ENCODE data around the gene OAS2.

DNA sequence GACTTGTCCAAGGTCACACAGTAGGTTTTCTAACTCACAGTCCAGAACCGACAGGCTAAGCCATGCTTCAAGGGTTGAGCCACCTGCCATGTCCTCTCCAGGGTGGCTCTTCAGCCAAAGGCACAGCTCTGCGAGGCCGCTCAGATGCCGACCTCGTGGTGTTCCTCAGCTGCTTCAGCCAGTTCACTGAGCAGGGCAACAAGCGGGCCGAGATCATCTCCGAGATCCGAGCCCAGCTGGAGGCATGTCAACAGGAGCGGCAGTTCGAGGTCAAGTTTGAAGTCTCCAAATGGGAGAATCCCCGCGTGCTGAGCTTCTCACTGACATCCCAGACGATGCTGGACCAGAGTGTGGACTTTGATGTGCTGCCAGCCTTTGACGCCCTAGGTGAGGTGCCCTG is 12.7 kb upstream of the OAS2 start:
- TF ChIP-seq SMC3 (IDR thresholded peaks at IDR 0.05; ENCODE audit: borderline replicate concordance, low read length), result no peak
- TF ChIP-seq MEF2A (IDR thresholded peaks at IDR 0.05; ENCODE audit: insufficient read depth, low read depth, low read length), result no peak
- TF ChIP-seq POLR2AphosphoS5 (IDR thresholded peaks at IDR 0.05; ENCODE audit: low read length), result no peak
- no peak for TF ChIP-seq EZH2 (IDR thresholded peaks at IDR 0.05; ENCODE audit: borderline replicate concordance, control insufficient read depth, low read depth, low read length)
- no peak for TF ChIP-seq EGR1 (IDR thresholded peaks at IDR 0.05; ENCODE audit: borderline replicate concordance in 1 of 2, low read depth in 2 of 2, low read length in 2 of 2)
- no peak for TF ChIP-seq SIN3A (IDR thresholded peaks at IDR 0.05; ENCODE audit: low read depth, low read length)
